ENCODE results near the gene PNPLA1.

DNA sequence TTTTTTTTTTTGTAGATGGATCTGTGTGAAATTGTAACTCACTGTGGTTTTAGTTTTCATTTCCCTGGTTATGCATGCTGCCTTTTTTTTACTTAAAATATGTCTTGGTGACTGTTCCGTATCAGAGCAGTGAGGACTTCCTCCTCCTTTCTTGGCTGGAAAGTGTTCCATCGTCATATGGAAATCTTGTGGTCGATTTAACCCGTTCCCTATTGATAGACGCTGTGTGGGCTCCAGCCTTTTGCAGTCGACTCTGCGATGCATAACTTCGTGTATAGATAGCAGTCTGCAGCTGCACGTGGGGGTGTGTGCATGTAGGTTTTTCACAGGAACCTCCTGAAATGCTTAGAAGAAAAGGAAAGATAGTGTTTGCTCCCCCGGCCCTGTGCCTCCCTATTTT lies 28.1 kb upstream of the PNPLA1 start:
- TF ChIP-seq POLR2A (IDR thresholded peaks at IDR 0.05): no peak
- TF ChIP-seq, protein P1, sequence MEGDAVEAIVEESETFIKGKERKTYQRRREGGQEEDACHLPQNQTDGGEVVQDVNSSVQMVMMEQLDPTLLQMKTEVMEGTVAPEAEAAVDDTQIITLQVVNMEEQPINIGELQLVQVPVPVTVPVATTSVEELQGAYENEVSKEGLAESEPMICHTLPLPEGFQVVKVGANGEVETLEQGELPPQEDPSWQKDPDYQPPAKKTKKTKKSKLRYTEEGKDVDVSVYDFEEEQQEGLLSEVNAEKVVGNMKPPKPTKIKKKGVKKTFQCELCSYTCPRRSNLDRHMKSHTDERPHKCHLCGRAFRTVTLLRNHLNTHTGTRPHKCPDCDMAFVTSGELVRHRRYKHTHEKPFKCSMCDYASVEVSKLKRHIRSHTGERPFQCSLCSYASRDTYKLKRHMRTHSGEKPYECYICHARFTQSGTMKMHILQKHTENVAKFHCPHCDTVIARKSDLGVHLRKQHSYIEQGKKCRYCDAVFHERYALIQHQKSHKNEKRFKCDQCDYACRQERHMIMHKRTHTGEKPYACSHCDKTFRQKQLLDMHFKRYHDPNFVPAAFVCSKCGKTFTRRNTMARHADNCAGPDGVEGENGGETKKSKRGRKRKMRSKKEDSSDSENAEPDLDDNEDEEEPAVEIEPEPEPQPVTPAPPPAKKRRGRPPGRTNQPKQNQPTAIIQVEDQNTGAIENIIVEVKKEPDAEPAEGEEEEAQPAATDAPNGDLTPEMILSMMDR (IDR thresholded peaks at IDR 0.05): no peak
- no peak for TF ChIP-seq POLR2AphosphoS5 (IDR thresholded peaks at IDR 0.05)
